H9 (cell line): Measurements from ENCODE around the gene FOXL1. TPM values are rescaled to one million over a fixed set of nuclear protein-coding genes. Genes with fewer than 3 reads are reported as not detected.

Experiments
- DNase-seq: peaks from one replicate; pipeline ENCODE4 v3.0.0-alpha.2; 2017
- H2AFZ ChIP-seq: one replicate; pipeline ENCODE4 v1.6.1; 2013; ENCODE audit warnings: mild to moderate bottlenecking, low read length, control low read depth, moderate library complexity
- H2AK5ac ChIP-seq: 2 replicates; pipeline ENCODE4 v1.6.1; 2013; ENCODE audit warnings: low read length, control low read depth, mixed read lengths; ENCODE audit not compliant: insufficient read length
- H2BK120ac ChIP-seq: one replicate; pipeline ENCODE4 v1.6.1; 2013; ENCODE audit warnings: low read depth, mild to moderate bottlenecking, low read length, control low read depth, inconsistent platforms; ENCODE audit not compliant: poor library complexity, severe bottlenecking
- H2BK12ac ChIP-seq: 2 replicates; pipeline ENCODE4 v1.6.1; 2013; ENCODE audit warnings: low read length, control low read depth, mixed read lengths, low read depth; ENCODE audit not compliant: insufficient read length
- H2BK15ac ChIP-seq: 2 replicates; pipeline ENCODE4 v1.6.1; 2013; ENCODE audit warnings: low read depth, low read length, control low read depth
- H2BK20ac ChIP-seq: one replicate; pipeline ENCODE4 v1.6.1; 2013; ENCODE audit warnings: low read depth, mild to moderate bottlenecking, low read length, control low read depth, inconsistent platforms; ENCODE audit not compliant: poor library complexity, severe bottlenecking
- H2BK5ac ChIP-seq: 2 replicates; pipeline ENCODE4 v1.6.1; 2013; ENCODE audit warnings: low read length, control low read depth, mixed read lengths; ENCODE audit not compliant: insufficient read length
- H3K14ac ChIP-seq: 2 replicates; pipeline ENCODE4 v1.6.1; 2013; ENCODE audit warnings: low read length, control low read depth; ENCODE audit not compliant: insufficient read depth
- H3K18ac ChIP-seq: 2 replicates; pipeline ENCODE4 v1.6.1; 2013; ENCODE audit warnings: low read depth, mild to moderate bottlenecking, mixed read lengths, low read length, control low read depth; ENCODE audit not compliant: insufficient read length
- H3K23ac ChIP-seq: 2 replicates; pipeline ENCODE4 v1.6.1; 2013; ENCODE audit warnings: low read length, control low read depth, mixed read lengths, low read depth; ENCODE audit not compliant: insufficient read length
- H3K23me2 ChIP-seq: 2 replicates; pipeline ENCODE4 v1.6.1; 2013; ENCODE audit warnings: low read depth, mild to moderate bottlenecking, mixed read lengths, low read length, control low read depth; ENCODE audit not compliant: insufficient read length, poor library complexity, severe bottlenecking
- H3K27ac ChIP-seq: 2 replicates; pipeline ENCODE4 v1.5.1; 2013; ENCODE audit warnings: low read length, control low read depth, mixed read lengths, low read depth; ENCODE audit not compliant: insufficient read length
- H3K27me3 ChIP-seq: 2 replicates; pipeline ENCODE4 v1.6.1; 2013; ENCODE audit warnings: low read length, control low read depth, inconsistent platforms; ENCODE audit not compliant: insufficient read depth
- H3K4ac ChIP-seq: 2 replicates; pipeline ENCODE4 v1.6.1; 2013; ENCODE audit warnings: low read depth, mild to moderate bottlenecking, control low read depth, inconsistent platforms, low read length, moderate library complexity
- H3K4me1 ChIP-seq: 2 replicates; pipeline ENCODE4 v1.6.1; 2013; ENCODE audit warnings: low read length, control low read depth, inconsistent platforms; ENCODE audit not compliant: insufficient read depth
- H3K4me2 ChIP-seq: 2 replicates; pipeline ENCODE4 v1.6.1; 2013; ENCODE audit warnings: low read length, control low read depth, mixed read lengths; ENCODE audit not compliant: insufficient read length, insufficient read depth
- H3K56ac ChIP-seq: 2 replicates; pipeline ENCODE4 v1.6.1; 2013; ENCODE audit warnings: low read depth, mild to moderate bottlenecking, mixed read lengths, low read length, control low read depth; ENCODE audit not compliant: insufficient read length
- H3K79me1 ChIP-seq: 2 replicates; pipeline ENCODE4 v1.6.1; 2013; ENCODE audit warnings: low read depth, mild to moderate bottlenecking, moderate library complexity, low read length, control low read depth, inconsistent platforms; ENCODE audit not compliant: insufficient read depth, poor library complexity, severe bottlenecking
- H3K79me2 ChIP-seq: 2 replicates; pipeline ENCODE4 v1.6.1; 2013; ENCODE audit warnings: low read length, control low read depth, inconsistent platforms; ENCODE audit not compliant: insufficient read depth
- H3K9ac ChIP-seq: 2 replicates; pipeline ENCODE4 v1.6.1; 2013; ENCODE audit warnings: low read length, control low read depth, mixed read lengths; ENCODE audit not compliant: insufficient read length; ENCODE audit errors: extremely low read depth
- H3K9me3 ChIP-seq: one replicate; pipeline ENCODE4 v1.6.1; 2013; ENCODE audit warnings: low read depth, low read length, inconsistent platforms; ENCODE audit not compliant: control insufficient read depth
- H3T11ph ChIP-seq: one replicate; pipeline ENCODE4 v1.6.1; 2013; ENCODE audit warnings: mild to moderate bottlenecking, low read length, control low read depth, inconsistent platforms
- H4K20me1 ChIP-seq: one replicate; pipeline ENCODE4 v1.6.1; 2013; ENCODE audit not compliant: control insufficient read depth, insufficient read length, insufficient read depth
- H4K5ac ChIP-seq: 2 replicates; pipeline ENCODE4 v1.6.1; 2013; ENCODE audit warnings: low read depth, mild to moderate bottlenecking, mixed read lengths, low read length, control low read depth; ENCODE audit not compliant: insufficient read length
- H4K8ac ChIP-seq: replicated peaks from 2 replicates; pipeline ENCODE4 v1.6.1; 2013; ENCODE audit warnings: low read length, control low read depth, mixed read lengths, low read depth; ENCODE audit not compliant: insufficient read length
- H4K91ac ChIP-seq: 2 replicates; pipeline ENCODE4 v1.6.1; 2013; ENCODE audit warnings: low read depth, mild to moderate bottlenecking, moderate library complexity, mixed read lengths, low read length, control low read depth; ENCODE audit not compliant: insufficient read length
- H3K27ac Mint-ChIP-seq, 3 experiments: 2 replicates in 2 of 3; 3 replicates in 1 of 3; pipeline ENCODE4 v1.8.0; 2020 to 2021; ENCODE audit warnings: mixed read lengths in 3 of 3, mild to moderate bottlenecking in 1 of 3, moderate library complexity in 1 of 3
- H3K27me3 Mint-ChIP-seq: 2 replicates; pipeline ENCODE4 v1.8.0; 2021; ENCODE audit warnings: low read depth, mild to moderate bottlenecking, moderate library complexity, mixed read lengths
- H3K36me3 Mint-ChIP-seq, 3 experiments: 2 replicates in 2 of 3; 3 replicates in 1 of 3; pipeline ENCODE4 v1.8.0; 2020 to 2021; ENCODE audit warnings: low read depth in 3 of 3, mixed read lengths in 3 of 3; ENCODE audit not compliant: insufficient read depth in 1 of 3
- H3K4me1 Mint-ChIP-seq, 2 experiments: 2 replicates each; pipeline ENCODE4 v1.8.0; 2020; ENCODE audit warnings: mixed read lengths in 2 of 2
- H3K4me3 Mint-ChIP-seq, 2 experiments: 2 replicates in 1 of 2; 3 replicates in 1 of 2; pipeline ENCODE4 v1.8.0; 2020 to 2021; ENCODE audit warnings: mild to moderate bottlenecking in 2 of 2, mixed read lengths in 2 of 2, moderate library complexity in 1 of 2
- H3K9me3 Mint-ChIP-seq, 2 experiments: 2 replicates in 1 of 2; 3 replicates in 1 of 2; pipeline ENCODE4 v1.8.0; 2020; ENCODE audit warnings: mild to moderate bottlenecking in 2 of 2, mixed read lengths in 2 of 2, moderate library complexity in 1 of 2
- CTCF ChIP-seq: fragments of 200-600 bp; sonication (generic); conservative IDR thresholded peaks from 3 replicates; pipeline ENCODE4 v1.8.0; 2021; ENCODE audit warnings: antibody characterized with exemption, mild to moderate bottlenecking
- WGBS: extraction: QIAGEN DNeasy Blood & Tissue Kit; methylation state at CpG from one replicate; pipeline ENCODE4 v1.1.7; 2013; ENCODE audit warnings: missing lambda C conversion rate, low lambda C conversion rate, mixed read lengths; ENCODE audit not compliant: insufficient read length; ENCODE audit errors: extremely low coverage; 5-methylcytosine and 5-hydroxymethylcytosine counted together
- total RNA-seq: library from RNA; stranded (reverse); gene quantifications from 2 replicates; pipeline ENCODE4 v1.2.1, GENCODE V29; 2021

Gene FOXL1
- total RNA-seq, 1 experiment from 2014 or later, result 0.09 TPM

GRCh38 chr16:86540894-86541293 lies 37.5 kb upstream of the FOXL1 start:
- no CpG with 5 or more reads among the region's 6 CpGs for WGBS
- no peaks in the 10 kb centered on the region for H3K27me3 ChIP-seq
- peaks cover 9% of the 10 kb centered on the region for H3K27me3 Mint-ChIP-seq

More at GRCh38 chr16:86540894-86541293, 37.5 kb upstream of the FOXL1 start:
- no peak for TF ChIP-seq CTCF
- Histone ChIP-seq H3K79me2 (no peaks in the 10 kb centered on the region), H2AFZ (no peak overlapping the region), H2BK5ac (no peak overlapping the region), H3K9me3 (no peaks in the 10 kb centered on the region), H3K23me2 (no peaks in the 10 kb centered on the region), H2BK20ac (no peak overlapping the region), H4K5ac (no peak overlapping the region), H3K9ac (no peak overlapping the region), H4K20me1 (no peaks in the 10 kb centered on the region), H4K91ac (no peak overlapping the region), H3K56ac (no peak overlapping the region), H2AK5ac (no peak overlapping the region), H3T11ph (no peak overlapping the region), H4K8ac (no peak overlapping the region), H3K4ac (no peak overlapping the region), H3K4me2 (no peak overlapping the region), H2BK120ac (no peak overlapping the region), H3K4me1 (no peaks in the 10 kb centered on the region), H2BK12ac (no peak overlapping the region), H3K18ac (no peak overlapping the region), H3K14ac (no peak overlapping the region), H3K23ac (no peak overlapping the region), H3K79me1 (no peaks in the 10 kb centered on the region), H3K27ac (no peak overlapping the region), H2BK15ac (no peak overlapping the region)
- no peaks in the 10 kb centered on the region; a peak in 2 of 7 replicates for H3K36me3 Mint-ChIP-seq
- 0 out of 4 replicates have a peak, but pooled peaks cover 0 to 3% of the 10 kb centered on the region in 2 experiments for H3K4me1 Mint-ChIP-seq
- DNase-seq, result no peak
- no peaks in the 10 kb centered on the region for H3K9me3 Mint-ChIP-seq
- no peak overlapping the region for H3K4me3 Mint-ChIP-seq
- no peak overlapping the region for H3K27ac Mint-ChIP-seq
